Fibroblast of the aortic adventitia (primary cell): ENCODE results near the gene SORL1. TPM values are rescaled to one million over a fixed set of nuclear protein-coding genes. Genes with fewer than 3 reads are reported as not detected.

Source experiments
- DNase-seq: peaks from one replicate; pipeline ENCODE4 v3.0.0-alpha.2; 2010; ENCODE audit warnings: low read depth
- H3K4me3 ChIP-seq: 2 replicates; pipeline ENCODE4 v1.5.1; 2011; ENCODE audit warnings: low read depth, mild to moderate bottlenecking, control low read depth, low read length, moderate library complexity
- CTCF ChIP-seq: IDR thresholded peaks from 2 replicates; pipeline ENCODE4 v1.5.1; 2011; ENCODE audit warnings: mild to moderate bottlenecking, low read length, control low read depth, inconsistent platforms; ENCODE audit not compliant: insufficient read depth
- total RNA-seq: library from RNA; depleted of rRNA; stranded (reverse); fragments of >200 nt; gene quantifications from 2 replicates; pipeline ENCODE4 v1.2.3, GENCODE V29; 2012; ENCODE audit warnings: low replicate concordance

The SORL1 gene
- total RNA-seq, 1 donor = 1.2 TPM

- TF ChIP-seq CTCF = no peak
Measured at GRCh38 chr11:121581607-121582006, 129.5 kb downstream of the SORL1 start.

GRCh38 chr11:121582296-121582695 lies 130.2 kb downstream of the SORL1 start:
- no peak overlapping the region for H3K4me3 ChIP-seq
- DNase-seq = no peak
- TF ChIP-seq CTCF = no peak

More at GRCh38 chr11:121581607-121582006, 129.5 kb downstream of the SORL1 start:
- no peak overlapping the region for H3K4me3 ChIP-seq
- DNase-seq = no peak

- H3K4me3 ChIP-seq = no peak overlapping the region
- TF ChIP-seq CTCF = no peak
- DNase-seq = no peak
Measured at GRCh38 chr11:121583825-121584224, 131.7 kb downstream of the SORL1 start.

- H3K4me3 ChIP-seq = no peak overlapping the region
- DNase-seq = no peak
Measured at GRCh38 chr11:121586750-121587149, 134.6 kb downstream of the SORL1 start.

GRCh38 chr11:121587182-121587581 lies 135.1 kb downstream of the SORL1 start:
- DNase-seq = no peak
- TF ChIP-seq CTCF = no peak
- H3K4me3 ChIP-seq = no peak overlapping the region

More at GRCh38 chr11:121586750-121587149, 134.6 kb downstream of the SORL1 start:
- TF ChIP-seq CTCF = no peak

GRCh38 chr11:121588747-121589146 lies 136.6 kb downstream of the SORL1 start:
- DNase-seq = no peak
- TF ChIP-seq CTCF = no peak
- H3K4me3 ChIP-seq = no peak overlapping the region

- DNase-seq = no peak
- H3K4me3 ChIP-seq = no peak overlapping the region
- no peak for TF ChIP-seq CTCF
Measured at GRCh38 chr11:121589946-121590537, 137.9 kb downstream of the SORL1 start.
